HG03571 (cell line): ENCODE data around the gene SLC1A7.

ENCODE experiments used
- ATAC-seq: cut with Tn5 transposase; IDR thresholded peaks from one replicate; pipeline ENCODE4 v1.9.1; 2021; ENCODE audit not compliant: unreplicated experiment

SLC1A7 gene

GRCh38 chr1:53134961-53135734, 7.3 kb downstream of the SLC1A7 start:
- no peak for ATAC-seq

- ATAC-seq, result no peak
Measured at GRCh38 chr1:53134042-53134485, 8.4 kb downstream of the SLC1A7 start.

- ATAC-seq, result no peak
Measured at GRCh38 chr1:53133261-53134041, 9.0 kb downstream of the SLC1A7 start.

GRCh38 chr1:53132176-53132575, 10.3 kb downstream of the SLC1A7 start:
- no peak for ATAC-seq

GRCh38 chr1:53131590-53131938, 10.9 kb downstream of the SLC1A7 start:
- no peak for ATAC-seq

GRCh38 chr1:53130878-53131589, 11.4 kb downstream of the SLC1A7 start:
- no peak for ATAC-seq

GRCh38 chr1:53130598-53130877, 11.9 kb downstream of the SLC1A7 start:
- ATAC-seq, result no peak

GRCh38 chr1:53129891-53130597, 12.4 kb downstream of the SLC1A7 start:
- no peak for ATAC-seq

GRCh38 chr1:53128401-53128800, 14.0 kb downstream of the SLC1A7 start:
- ATAC-seq, result no peak

GRCh38 chr1:53127546-53127945, 14.9 kb downstream of the SLC1A7 start:
- ATAC-seq, result no peak

GRCh38 chr1:53126495-53126894, 15.9 kb downstream of the SLC1A7 start:
- ATAC-seq, result no peak

GRCh38 chr1:53125623-53126360, 16.6 kb downstream of the SLC1A7 start:
- ATAC-seq, result no peak

- ATAC-seq, result no peak
Measured at GRCh38 chr1:53125122-53125521, 17.3 kb downstream of the SLC1A7 start.

- no peak for ATAC-seq
Measured at GRCh38 chr1:53123453-53124140, 18.8 kb downstream of the SLC1A7 start.

GRCh38 chr1:53122961-53123413, 19.5 kb downstream of the SLC1A7 start:
- no peak for ATAC-seq

GRCh38 chr1:53122201-53122885, 20.1 kb downstream of the SLC1A7 start:
- no peak for ATAC-seq

- no peak for ATAC-seq
Measured at GRCh38 chr1:53121319-53122172, 20.9 kb downstream of the SLC1A7 start.

GRCh38 chr1:53120659-53121058, 21.8 kb downstream of the SLC1A7 start:
- ATAC-seq, result no peak
